NCI-H748 treated with DMSO at 0.1 percent for 48 hours (cell line): ENCODE measurements around the gene PNMT.

ENCODE experiments used
- DNase-seq: peaks from one replicate; lab custom pipeline; 2025; lab: John Stamatoyannopoulos, UW

The PNMT gene

GRCh38 chr17:39653662-39654331 lies 14.5 kb upstream of the PNMT start:
- DNase-seq, result no peak

- DNase-seq, result no peak
Observed at GRCh38 chr17:39655105-39655504, 13.1 kb upstream of the PNMT start.

GRCh38 chr17:39658346-39658745 lies 9.9 kb upstream of the PNMT start:
- DNase-seq, result no peak

GRCh38 chr17:39658760-39659159 lies 9.5 kb upstream of the PNMT start:
- no peak for DNase-seq

GRCh38 chr17:39659279-39660010 lies 8.8 kb upstream of the PNMT start:
- DNase-seq, result no peak

GRCh38 chr17:39660011-39660360 lies 8.3 kb upstream of the PNMT start:
- DNase-seq, result no peak

- DNase-seq, result no peak
Observed at GRCh38 chr17:39660397-39661385, 7.6 kb upstream of the PNMT start.

GRCh38 chr17:39661744-39662541 lies 6.3 kb upstream of the PNMT start:
- DNase-seq, result no peak

GRCh38 chr17:39662551-39663339 lies 5.5 kb upstream of the PNMT start:
- no peak for DNase-seq

- DNase-seq, result no peak
Observed at GRCh38 chr17:39663340-39663687, 4.9 kb upstream of the PNMT start.

- DNase-seq, result no peak
Observed at GRCh38 chr17:39663688-39664580, 4.3 kb upstream of the PNMT start.

GRCh38 chr17:39664581-39665561 lies 3.4 kb upstream of the PNMT start, which contains the start of gene TCAP:
TSS of gene TCAP (plus strand) at chr17:39665349. CDS start at chr17:39665360, 11 bp downstream.
- DNase-seq, result no peak

- DNase-seq, result no peak
Observed at GRCh38 chr17:39665642-39666224, 2.5 kb upstream of the PNMT start.

GRCh38 chr17:39666231-39666600 lies 2.0 kb upstream of the PNMT start:
- no peak for DNase-seq

GRCh38 chr17:39666601-39667261 lies 1.5 kb upstream of the PNMT start:
- DNase-seq, result no peak

GRCh38 chr17:39667262-39667944 lies 850 bp upstream of the PNMT start:
- DNase-seq, result no peak
